ES-I3 (cell line): Measurements from ENCODE around the gene GBA2.
A peak's percentile ranks its signal among the peaks of the same experiment; 100 is the strongest.

Source experiments
- H3K36me3 ChIP-seq: 2 replicates; pipeline ENCODE4 v1.6.1; 2013; ENCODE audit warnings: mild to moderate bottlenecking, low read length, control low read depth, moderate library complexity; ENCODE audit not compliant: insufficient read depth
- H3K4me1 ChIP-seq: 2 replicates; pipeline ENCODE4 v1.6.1; 2013; ENCODE audit warnings: mild to moderate bottlenecking, control low read depth, low read length; ENCODE audit not compliant: insufficient read depth
- H3K9ac ChIP-seq: 2 replicates; pipeline ENCODE4 v1.6.1; 2013; ENCODE audit warnings: low read depth, mild to moderate bottlenecking, low read length, moderate library complexity
- H3K9me3 ChIP-seq: 2 replicates; pipeline ENCODE4 v1.6.1; 2013; ENCODE audit warnings: mild to moderate bottlenecking, low read length, moderate library complexity; ENCODE audit not compliant: control insufficient read depth, insufficient read depth

The GBA2 gene

GRCh38 chr9:35776018-35776417 is 27.0 kb upstream of the GBA2 start:
- peaks cover 14% of the 10 kb centered on the region; the same call in 1 of the 2 replicates for H3K4me1 ChIP-seq

GRCh38 chr9:35774907-35775635 is 26.0 kb upstream of the GBA2 start:
- Histone ChIP-seq H3K9ac (no peak overlapping the region), H3K9me3 (no peaks in the 10 kb centered on the region), H3K36me3 (no peaks in the 10 kb centered on the region), H3K4me1 (peaks cover 14% of the 10 kb centered on the region; the same call in 1 of the 2 replicates)

More at GRCh38 chr9:35776018-35776417, 27.0 kb upstream of the GBA2 start:
- no peak overlapping the region for H3K9ac ChIP-seq
- H3K36me3 ChIP-seq: no peaks in the 10 kb centered on the region
- no peaks in the 10 kb centered on the region for H3K9me3 ChIP-seq

- Histone ChIP-seq H3K9ac (no peak overlapping the region), H3K36me3 (no peaks in the 10 kb centered on the region), H3K4me1 (peaks cover 14% of the 10 kb centered on the region; the same call in 1 of the 2 replicates), H3K9me3 (no peaks in the 10 kb centered on the region)
Measured at GRCh38 chr9:35771943-35772342, 22.9 kb upstream of the GBA2 start.

- Histone ChIP-seq H3K36me3 (no peaks in the 10 kb centered on the region), H3K9me3 (no peaks in the 10 kb centered on the region), H3K9ac (no peak overlapping the region), H3K4me1 (peaks cover 14% of the 10 kb centered on the region; the same call in 1 of the 2 replicates)
Measured at GRCh38 chr9:35771534-35771933, 22.5 kb upstream of the GBA2 start.

- H3K9ac ChIP-seq: no peak overlapping the region
- no peaks in the 10 kb centered on the region for H3K36me3 ChIP-seq
- H3K4me1 ChIP-seq: peaks cover 12% of the 10 kb centered on the region; the same call in 1 of the 2 replicates
- no peaks in the 10 kb centered on the region for H3K9me3 ChIP-seq
Measured at GRCh38 chr9:35771075-35771433, 22.0 kb upstream of the GBA2 start.

GRCh38 chr9:35769763-35770162 is 20.7 kb upstream of the GBA2 start:
- no peak overlapping the region for H3K9ac ChIP-seq
- no peaks in the 10 kb centered on the region for H3K4me1 ChIP-seq
- no peaks in the 10 kb centered on the region for H3K36me3 ChIP-seq
- H3K9me3 ChIP-seq: no peaks in the 10 kb centered on the region

- H3K36me3 ChIP-seq: no peaks in the 10 kb centered on the region
- H3K9ac ChIP-seq: no peak overlapping the region
- H3K9me3 ChIP-seq: no peaks in the 10 kb centered on the region
- no peaks in the 10 kb centered on the region for H3K4me1 ChIP-seq
Measured at GRCh38 chr9:35767458-35767857, 18.4 kb upstream of the GBA2 start.

GRCh38 chr9:35766997-35767396 is 18.0 kb upstream of the GBA2 start:
- Histone ChIP-seq H3K36me3 (no peaks in the 10 kb centered on the region), H3K9ac (no peak overlapping the region), H3K4me1 (no peaks in the 10 kb centered on the region), H3K9me3 (no peaks in the 10 kb centered on the region)

GRCh38 chr9:35763803-35764202 is 14.8 kb upstream of the GBA2 start:
- Histone ChIP-seq H3K4me1 (no peaks in the 10 kb centered on the region; the same call in 1 of the 2 replicates), H3K9ac (no peak overlapping the region), H3K36me3 (no peaks in the 10 kb centered on the region), H3K9me3 (no peaks in the 10 kb centered on the region)

GRCh38 chr9:35763181-35763580 is 14.2 kb upstream of the GBA2 start:
- H3K4me1 ChIP-seq: no peaks in the 10 kb centered on the region; the same call in 1 of the 2 replicates
- H3K36me3 ChIP-seq: no peaks in the 10 kb centered on the region
- no peaks in the 10 kb centered on the region for H3K9me3 ChIP-seq
- H3K9ac ChIP-seq: no peak overlapping the region

GRCh38 chr9:35760651-35761050 is 11.6 kb upstream of the GBA2 start:
- Histone ChIP-seq H3K4me1 (no peaks in the 10 kb centered on the region; the same call in 1 of the 2 replicates), H3K9ac (no peak overlapping the region), H3K9me3 (no peaks in the 10 kb centered on the region), H3K36me3 (no peaks in the 10 kb centered on the region)

GRCh38 chr9:35759795-35760194 is 10.8 kb upstream of the GBA2 start:
- H3K9me3 ChIP-seq: no peaks in the 10 kb centered on the region
- no peaks in the 10 kb centered on the region for H3K36me3 ChIP-seq
- no peak overlapping the region for H3K9ac ChIP-seq
- H3K4me1 ChIP-seq: no peaks in the 10 kb centered on the region; the same call in 1 of the 2 replicates

GRCh38 chr9:35758475-35759050 is 9.5 kb upstream of the GBA2 start:
- Histone ChIP-seq H3K4me1 (no peaks in the 10 kb centered on the region; the same call in 1 of the 2 replicates), H3K9me3 (no peaks in the 10 kb centered on the region), H3K9ac (no peak overlapping the region), H3K36me3 (no peaks in the 10 kb centered on the region)

GRCh38 chr9:35757892-35758275 is 8.9 kb upstream of the GBA2 start:
- peak overlapping the region; percentile 99 for H3K9ac ChIP-seq
- no peaks in the 10 kb centered on the region for H3K9me3 ChIP-seq
- H3K4me1 ChIP-seq: no peaks in the 10 kb centered on the region; the same call in 1 of the 2 replicates
- no peaks in the 10 kb centered on the region; the same call in 1 of the 2 replicates for H3K36me3 ChIP-seq
